ENCODE results near the gene CYP21A2. TPM values are rescaled to one million over a fixed set of nuclear protein-coding genes. Genes with fewer than 3 reads are reported as not detected.
"Not testable (repeated sequence)": the region's sequence is repeated elsewhere in the genome, so short reads cannot be mapped to it uniquely, and the experiment has no call there.

Gene CYP21A2
- total RNA-seq, 1 donor from 2014 or later = not detected

GRCh38 chr6:32047855-32048766 lies 9.9 kb downstream of the CYP21A2 start:
- peaks cover 40% of the 10 kb centered on the region for H3K27me3 ChIP-seq (ENCODE audit: control insufficient read depth, insufficient read depth, low read length)
- no peaks in the 10 kb centered on the region for H3K36me3 ChIP-seq (ENCODE audit: control insufficient read depth, insufficient read depth, low read length)
- peak; percentile 86 for TF ChIP-seq CTCF (IDR thresholded peaks at IDR 0.05; ENCODE audit: insufficient read depth, low read length, poor library complexity, severe bottlenecking)
- no peak for DNase-seq (ENCODE audit: low read depth)
- no peak overlapping the region for H3K4me3 ChIP-seq (ENCODE audit: low read depth, low read length)

GRCh38 chr6:32049149-32049548 lies 10.9 kb downstream of the CYP21A2 start:
- H3K27me3 ChIP-seq (ENCODE audit: control insufficient read depth, insufficient read depth, low read length) = peaks cover 46% of the 10 kb centered on the region
- DNase-seq (ENCODE audit: low read depth) = not testable (repeated sequence)

GRCh38 chr6:32049736-32050135 lies 11.5 kb downstream of the CYP21A2 start:
- H3K4me3 ChIP-seq (ENCODE audit: low read depth, low read length); DNase-seq (ENCODE audit: low read depth); H3K36me3 ChIP-seq (ENCODE audit: control insufficient read depth, insufficient read depth, low read length): not testable (repeated sequence)
- peaks cover 49% of the 10 kb centered on the region for H3K27me3 ChIP-seq (ENCODE audit: control insufficient read depth, insufficient read depth, low read length)

More at GRCh38 chr6:32049149-32049548, 10.9 kb downstream of the CYP21A2 start:
- not testable (repeated sequence) for H3K36me3 ChIP-seq (ENCODE audit: control insufficient read depth, insufficient read depth, low read length); H3K4me3 ChIP-seq (ENCODE audit: low read depth, low read length)

- DNase-seq (ENCODE audit: low read depth) = no peak
- Histone ChIP-seq H3K36me3 (ENCODE audit: control insufficient read depth, insufficient read depth, low read length) (no peaks in the 10 kb centered on the region), H3K4me3 (ENCODE audit: low read depth, low read length) (no peak overlapping the region), H3K27me3 (ENCODE audit: control insufficient read depth, insufficient read depth, low read length) (peaks cover 53% of the 10 kb centered on the region)
- no peak for TF ChIP-seq CTCF (IDR thresholded peaks at IDR 0.05; ENCODE audit: insufficient read depth, low read length, poor library complexity, severe bottlenecking)
These were observed 12.3 kb downstream of the CYP21A2 start for GRCh38 chr6:32050562-32050961.

- DNase-seq (ENCODE audit: low read depth); H3K36me3 ChIP-seq (ENCODE audit: control insufficient read depth, insufficient read depth, low read length); H3K4me3 ChIP-seq (ENCODE audit: low read depth, low read length): not testable (repeated sequence)
- peaks cover 47% of the 10 kb centered on the region for H3K27me3 ChIP-seq (ENCODE audit: control insufficient read depth, insufficient read depth, low read length)
These were observed 14.4 kb downstream of the CYP21A2 start for GRCh38 chr6:32052626-32053025.

GRCh38 chr6:32053314-32053713 lies 15.1 kb downstream of the CYP21A2 start:
- peaks cover 51% of the 10 kb centered on the region for H3K27me3 ChIP-seq (ENCODE audit: control insufficient read depth, insufficient read depth, low read length)

GRCh38 chr6:32055756-32056155 lies 17.5 kb downstream of the CYP21A2 start:
- DNase-seq (ENCODE audit: low read depth); H3K36me3 ChIP-seq (ENCODE audit: control insufficient read depth, insufficient read depth, low read length); H3K4me3 ChIP-seq (ENCODE audit: low read depth, low read length): not testable (repeated sequence)
- H3K27me3 ChIP-seq (ENCODE audit: control insufficient read depth, insufficient read depth, low read length) = peaks cover 40% of the 10 kb centered on the region

More at GRCh38 chr6:32053314-32053713, 15.1 kb downstream of the CYP21A2 start:
- not testable (repeated sequence) for H3K36me3 ChIP-seq (ENCODE audit: control insufficient read depth, insufficient read depth, low read length); DNase-seq (ENCODE audit: low read depth); H3K4me3 ChIP-seq (ENCODE audit: low read depth, low read length)

GRCh38 chr6:32056254-32056653 lies 18.0 kb downstream of the CYP21A2 start:
- no peak overlapping the region for H3K4me3 ChIP-seq (ENCODE audit: low read depth, low read length)
- H3K27me3 ChIP-seq (ENCODE audit: control insufficient read depth, insufficient read depth, low read length) = peaks cover 39% of the 10 kb centered on the region
- no peak for TF ChIP-seq CTCF (IDR thresholded peaks at IDR 0.05; ENCODE audit: insufficient read depth, low read length, poor library complexity, severe bottlenecking)

More at GRCh38 chr6:32056254-32056653, 18.0 kb downstream of the CYP21A2 start:
- no peaks in the 10 kb centered on the region for H3K36me3 ChIP-seq (ENCODE audit: control insufficient read depth, insufficient read depth, low read length)
- no peak for DNase-seq (ENCODE audit: low read depth)
